DOHH2 (cell line): ENCODE measurements around the gene LPAR5.

Experiments used
- H3F3A ChIP-seq: fragments of 200-600 bp; sonication (generic), shearing (Covaris generic); 2 replicates; pipeline ENCODE4 v1.6.0; 2016; ENCODE audit warnings: antibody characterized with exemption, mild to moderate bottlenecking; ENCODE audit not compliant: control insufficient read depth, insufficient read depth
- H3K27ac ChIP-seq: fragments of 200-600 bp; sonication (generic); 2 replicates; pipeline ENCODE4 v1.5.1; 2014; ENCODE audit warnings: low read depth, mild to moderate bottlenecking, low read length, moderate library complexity
- H3K27me3 ChIP-seq: fragments of 200-600 bp; sonication (generic); 2 replicates; pipeline ENCODE4 v1.6.1; 2014; ENCODE audit warnings: mild to moderate bottlenecking, low read length, mixed read lengths; ENCODE audit not compliant: control insufficient read depth
- H3K36me3 ChIP-seq: fragments of 200-600 bp; sonication (generic); 2 replicates; pipeline ENCODE4 v1.6.1; 2014; ENCODE audit warnings: mild to moderate bottlenecking, low read length, moderate library complexity, mixed read lengths; ENCODE audit not compliant: control insufficient read depth
- H3K4me1 ChIP-seq: fragments of 200-600 bp; sonication (generic); 2 replicates; pipeline ENCODE4 v1.6.1; 2014; ENCODE audit warnings: mild to moderate bottlenecking, low read length, mixed read lengths; ENCODE audit not compliant: control insufficient read depth
- H3K4me2 ChIP-seq: fragments of 200-600 bp; sonication (generic); 2 replicates; pipeline ENCODE4 v1.6.0; 2014; ENCODE audit warnings: mild to moderate bottlenecking, low read length, moderate library complexity
- H3K4me3 ChIP-seq: fragments of 200-600 bp; sonication (generic); 2 replicates; pipeline ENCODE4 v1.5.1; 2014; ENCODE audit warnings: mild to moderate bottlenecking, low read length, mixed read lengths
- H3K79me2 ChIP-seq: fragments of 200-600 bp; sonication (generic); 2 replicates; pipeline ENCODE4 v1.6.1; 2014; ENCODE audit warnings: mild to moderate bottlenecking, low read length, mixed read lengths; ENCODE audit not compliant: control insufficient read depth
- H3K9me2 ChIP-seq: fragments of 200-600 bp; sonication (generic); replicated peaks from 2 replicates; pipeline ENCODE4 v1.6.1; 2014; ENCODE audit warnings: mild to moderate bottlenecking, low read length, mixed read lengths; ENCODE audit not compliant: control insufficient read depth
- H3K9me3 ChIP-seq: fragments of 200-600 bp; sonication (generic); 2 replicates; pipeline ENCODE4 v1.6.1; 2014; ENCODE audit warnings: antibody characterized with exemption, low read length, mixed read lengths; ENCODE audit not compliant: control insufficient read depth, insufficient read depth
- H4K20me1 ChIP-seq: fragments of 200-600 bp; sonication (generic); 2 replicates; pipeline ENCODE4 v1.6.0; 2014; ENCODE audit warnings: low read depth, mild to moderate bottlenecking, antibody characterized with exemption, low read length, moderate library complexity; ENCODE audit not compliant: control insufficient read depth, insufficient read depth
- EZH2phosphoT487 ChIP-seq: fragments of 200-600 bp; sonication (generic); IDR thresholded peaks from 2 replicates; pipeline ENCODE4 v1.6.1; 2017; ENCODE audit warnings: borderline replicate concordance, mild to moderate bottlenecking, antibody characterized with exemption, low read length, moderate library complexity, mixed read lengths
- TF ChIP-seq, protein P1 (sequence below): fragments of 200-600 bp; sonication (generic); IDR thresholded peaks from one replicate; pipeline ENCODE4 v1.5.1; 2014; ENCODE audit warnings: antibody characterized with exemption, mild to moderate bottlenecking, low read depth, low read length; ENCODE audit not compliant: poor library complexity, severe bottlenecking

LPAR5 gene

DNA sequence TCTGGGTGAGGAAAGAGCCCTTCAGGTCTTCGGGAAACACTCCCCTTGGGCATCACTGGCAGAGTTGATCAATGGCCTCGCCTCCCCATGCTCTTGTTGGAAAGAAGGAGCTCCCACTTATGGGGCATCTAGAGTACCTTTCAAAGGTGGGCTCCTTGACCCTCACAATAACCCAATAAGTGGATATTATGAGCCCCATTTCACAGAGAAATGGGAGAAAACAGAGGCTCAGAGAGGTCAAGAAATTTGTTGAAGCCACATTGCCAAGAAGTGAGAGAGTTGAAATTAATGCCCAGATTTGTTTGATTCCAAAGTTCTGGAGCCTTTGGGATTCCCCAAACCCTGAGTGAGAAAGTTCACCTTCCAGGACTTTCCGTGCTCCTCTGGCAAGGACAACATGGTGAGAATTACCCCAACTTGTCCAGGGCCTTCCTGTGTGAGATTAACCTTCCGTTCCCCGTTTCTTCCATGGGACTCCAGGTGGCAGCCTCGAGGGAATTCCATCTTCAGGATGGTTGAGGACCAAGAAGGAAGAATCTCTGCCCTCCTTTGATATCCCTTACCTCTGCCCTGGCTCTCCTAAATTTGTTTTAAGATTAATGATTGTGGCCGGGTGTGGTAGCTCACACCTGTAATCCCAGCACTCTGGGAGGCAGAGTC lies 21.1 kb downstream of the LPAR5 start:
- H3K4me3 ChIP-seq = no peak overlapping the region

DNA sequence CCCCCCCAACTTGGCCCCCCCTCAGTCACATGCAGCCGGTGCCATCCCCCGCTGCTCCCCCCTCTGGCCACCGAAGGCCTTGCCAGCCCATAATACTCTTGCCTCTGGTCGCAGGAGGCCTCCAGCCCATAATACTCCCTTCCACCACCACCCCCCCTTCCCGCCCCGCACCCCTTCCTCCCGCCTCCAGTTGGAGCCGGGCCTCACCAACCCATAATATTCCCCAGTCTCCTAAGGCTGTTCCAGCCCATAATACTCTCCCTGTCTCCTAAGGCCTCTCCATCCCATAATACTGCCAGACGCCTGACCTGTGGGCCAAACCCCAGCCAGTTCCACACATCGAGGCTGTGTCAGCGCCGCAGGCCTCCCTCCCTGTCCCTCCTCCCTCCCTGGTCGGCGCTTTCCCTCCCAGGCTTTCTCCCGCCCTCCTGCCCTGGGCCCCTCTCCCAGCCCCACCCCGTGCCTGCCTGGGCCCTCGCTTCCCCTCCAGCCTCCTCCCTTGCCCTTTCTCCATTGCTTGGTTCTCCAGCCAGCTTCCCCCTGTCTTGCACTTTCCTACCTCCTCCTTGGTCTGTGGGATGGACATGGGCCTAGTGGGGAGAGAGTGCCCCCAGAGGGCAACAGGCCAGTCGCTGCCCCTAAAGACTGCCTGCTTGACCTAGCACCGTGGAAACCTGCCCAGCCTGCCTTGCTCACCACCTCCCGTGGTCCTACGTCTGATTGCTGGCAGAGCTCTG lies 21.8 kb downstream of the LPAR5 start:
- no peaks in the 10 kb centered on the region for H4K20me1 ChIP-seq
- H3K4me3 ChIP-seq = no peak overlapping the region
- H3K9me2 ChIP-seq = no peaks in the 10 kb centered on the region
- H3K4me2 ChIP-seq = no peak overlapping the region
- H3F3A ChIP-seq = peaks cover 54% of the 10 kb centered on the region
- H3K27me3 ChIP-seq = no peaks in the 10 kb centered on the region
- peaks cover 6% of the 10 kb centered on the region; the same call in 1 of the 2 replicates for H3K36me3 ChIP-seq
- H3K4me1 ChIP-seq = peaks cover 42% of the 10 kb centered on the region
- TF ChIP-seq, protein P1, sequence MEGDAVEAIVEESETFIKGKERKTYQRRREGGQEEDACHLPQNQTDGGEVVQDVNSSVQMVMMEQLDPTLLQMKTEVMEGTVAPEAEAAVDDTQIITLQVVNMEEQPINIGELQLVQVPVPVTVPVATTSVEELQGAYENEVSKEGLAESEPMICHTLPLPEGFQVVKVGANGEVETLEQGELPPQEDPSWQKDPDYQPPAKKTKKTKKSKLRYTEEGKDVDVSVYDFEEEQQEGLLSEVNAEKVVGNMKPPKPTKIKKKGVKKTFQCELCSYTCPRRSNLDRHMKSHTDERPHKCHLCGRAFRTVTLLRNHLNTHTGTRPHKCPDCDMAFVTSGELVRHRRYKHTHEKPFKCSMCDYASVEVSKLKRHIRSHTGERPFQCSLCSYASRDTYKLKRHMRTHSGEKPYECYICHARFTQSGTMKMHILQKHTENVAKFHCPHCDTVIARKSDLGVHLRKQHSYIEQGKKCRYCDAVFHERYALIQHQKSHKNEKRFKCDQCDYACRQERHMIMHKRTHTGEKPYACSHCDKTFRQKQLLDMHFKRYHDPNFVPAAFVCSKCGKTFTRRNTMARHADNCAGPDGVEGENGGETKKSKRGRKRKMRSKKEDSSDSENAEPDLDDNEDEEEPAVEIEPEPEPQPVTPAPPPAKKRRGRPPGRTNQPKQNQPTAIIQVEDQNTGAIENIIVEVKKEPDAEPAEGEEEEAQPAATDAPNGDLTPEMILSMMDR = peak; percentile 36
- TF ChIP-seq EZH2phosphoT487 = no peak
- H3K27ac ChIP-seq = 0 out of 2 replicates have a peak overlapping the region, but pooled peaks have one; percentile 16
- no peaks in the 10 kb centered on the region for H3K9me3 ChIP-seq
- H3K79me2 ChIP-seq = no peaks in the 10 kb centered on the region

More for the DNA sequence above, 21.1 kb downstream of the LPAR5 start:
- H3K9me2 ChIP-seq = no peaks in the 10 kb centered on the region
- H4K20me1 ChIP-seq = no peaks in the 10 kb centered on the region
- no peaks in the 10 kb centered on the region for H3K9me3 ChIP-seq
- no peaks in the 10 kb centered on the region for H3K79me2 ChIP-seq
- H3K36me3 ChIP-seq = peaks cover 11% of the 10 kb centered on the region
- TF ChIP-seq, protein P1 = no peak
- no peak for TF ChIP-seq EZH2phosphoT487
- H3K27ac ChIP-seq = 0 out of 2 replicates have a peak overlapping the region, but pooled peaks have one; percentile 16
- peaks cover 42% of the 10 kb centered on the region for H3K4me1 ChIP-seq
- H3F3A ChIP-seq = peaks cover 50% of the 10 kb centered on the region
- no peak overlapping the region for H3K4me2 ChIP-seq
- H3K27me3 ChIP-seq = no peaks in the 10 kb centered on the region

DNA sequence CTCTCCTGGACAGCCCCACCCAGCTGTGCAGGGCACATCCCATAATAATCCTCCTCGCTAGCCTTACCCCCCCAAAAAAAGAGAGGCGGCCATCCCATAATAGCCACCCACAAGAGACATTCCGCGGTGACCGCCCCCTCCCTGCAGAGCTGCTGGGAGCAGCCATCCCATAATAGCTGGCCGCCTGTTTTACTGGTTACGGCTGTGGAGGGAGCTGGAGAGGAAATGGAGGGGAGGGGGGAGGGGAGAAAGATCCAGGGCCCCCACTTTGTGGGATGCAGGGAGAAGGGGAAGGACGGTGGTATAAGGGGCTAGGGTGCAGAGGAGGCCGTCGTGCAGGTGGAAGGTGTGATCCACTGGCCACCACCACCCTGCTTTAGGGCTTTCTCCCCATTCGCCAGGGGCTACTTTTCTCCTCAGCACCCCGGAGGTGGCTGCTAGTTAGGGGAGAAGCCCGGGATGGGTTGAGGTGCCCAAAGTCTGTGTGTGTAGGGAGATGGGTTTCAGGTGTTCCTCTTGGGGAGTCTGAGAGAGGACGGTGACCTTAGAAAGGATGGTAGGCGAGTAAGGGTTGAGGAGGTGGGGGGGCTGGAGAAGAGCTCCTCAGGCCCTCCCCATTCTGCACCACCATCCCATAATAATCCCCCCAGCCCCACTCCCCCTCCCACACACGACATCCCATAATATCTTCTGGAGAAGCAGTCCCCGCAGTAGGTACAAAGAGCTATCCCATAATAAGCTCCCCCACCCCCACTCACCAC lies 22.6 kb downstream of the LPAR5 start:
- Histone ChIP-seq H3K4me2 (peak overlapping the region; percentile 71), H4K20me1 (no peaks in the 10 kb centered on the region), H3K79me2 (no peaks in the 10 kb centered on the region), H3F3A (peaks cover 55% of the 10 kb centered on the region), H3K36me3 (peaks cover under 1% of the 10 kb centered on the region; the same call in 1 of the 2 replicates), H3K9me2 (no peaks in the 10 kb centered on the region), H3K27me3 (no peaks in the 10 kb centered on the region), H3K9me3 (no peaks in the 10 kb centered on the region), H3K27ac (peak overlapping the region; percentile 21; the same call in 1 of the 2 replicates), H3K4me1 (peaks cover 39% of the 10 kb centered on the region), H3K4me3 (peak overlapping the region; percentile 57)
- TF ChIP-seq EZH2phosphoT487 = no peak
- TF ChIP-seq, protein P1 = no peak
